Prostate gland (tissue), 2 donors: ENCODE results near the gene ZNF543. TPM values are rescaled to one million over a fixed set of nuclear protein-coding genes. Genes with fewer than 3 reads are reported as not detected.

Source experiments
- DNase-seq: peaks from one replicate; pipeline ENCODE4 v3.0.0-alpha.2; 2019; ENCODE audit warnings: low spot score
- H3K27ac ChIP-seq, 2 donors: fragments of 200-600 bp; sonication (generic); 2 replicates each; pipeline ENCODE4 v1.5.1; 2017 to 2019
- H3K27me3 ChIP-seq: fragments of 200-600 bp; sonication (generic); replicated peaks from 2 replicates; pipeline ENCODE4 v1.5.1; 2019; ENCODE audit not compliant: insufficient read depth
- H3K36me3 ChIP-seq, 2 donors: fragments of 200-600 bp; sonication (generic); 1 replicate in 1 of 2; 2 replicates in 1 of 2; pipeline versions ENCODE4 v1.5.1 to v1.8.1; 2017 to 2019
- H3K4me1 ChIP-seq: fragments of 200-600 bp; sonication (generic); replicated peaks from 2 replicates; pipeline ENCODE4 v1.5.1; 2019
- H3K4me3 ChIP-seq, 2 donors: fragments of 200-600 bp; sonication (generic); 2 replicates each; pipeline ENCODE4 v1.5.1; 2017 to 2019
- H3K9me3 ChIP-seq: fragments of 200-600 bp; sonication (generic); 2 replicates; pipeline ENCODE4 v1.5.1; 2017
- POLR2A ChIP-seq: fragments of 450-650 bp; IDR thresholded peaks from one replicate; pipeline ENCODE4 v1.6.1; 2016; ENCODE audit warnings: antibody characterized with exemption, mild to moderate bottlenecking
- POLR2AphosphoS5 ChIP-seq: sonication (generic); formaldehyde crosslinking; IDR thresholded peaks from one replicate; pipeline ENCODE4 v1.6.1; 2017; ENCODE audit warnings: antibody characterized with exemption
- WGBS: methylation state at CpG from one replicate; pipeline ENCODE4 v1.1.5; 2018; 5-methylcytosine and 5-hydroxymethylcytosine counted together
- intact Hi-C: fragments of 100-400 bp; cut with DNase I; formaldehyde crosslinking; loops from one replicate; pipeline ENCODE4 v1.14.2; 2022
- total RNA-seq, 2 donors: library from RNA; depleted of rRNA; stranded (reverse); fragments of >200 nt; gene quantifications; one replicate each; pipeline ENCODE4 v1.1.0, GENCODE V29; 2016
- TF ChIP-seq, protein P1 (sequence below), 4 experiments: fragments of 200-600 bp in 2 of 4; fragments of 450-650 bp in 2 of 4; sonication (generic) in 2 of 4; IDR thresholded peaks; 1 replicate in 3 of 4; 2 replicates in 1 of 4; pipeline ENCODE4 v1.5.1; 2016 to 2019; ENCODE audit warnings: antibody characterized with exemption in 4 of 4, mild to moderate bottlenecking in 2 of 4, moderate library complexity in 2 of 4

The ZNF543 gene
- total RNA-seq, 2 donors from 2014 or later, result 10.8 to 15.3 TPM

- TF ChIP-seq, protein P1, sequence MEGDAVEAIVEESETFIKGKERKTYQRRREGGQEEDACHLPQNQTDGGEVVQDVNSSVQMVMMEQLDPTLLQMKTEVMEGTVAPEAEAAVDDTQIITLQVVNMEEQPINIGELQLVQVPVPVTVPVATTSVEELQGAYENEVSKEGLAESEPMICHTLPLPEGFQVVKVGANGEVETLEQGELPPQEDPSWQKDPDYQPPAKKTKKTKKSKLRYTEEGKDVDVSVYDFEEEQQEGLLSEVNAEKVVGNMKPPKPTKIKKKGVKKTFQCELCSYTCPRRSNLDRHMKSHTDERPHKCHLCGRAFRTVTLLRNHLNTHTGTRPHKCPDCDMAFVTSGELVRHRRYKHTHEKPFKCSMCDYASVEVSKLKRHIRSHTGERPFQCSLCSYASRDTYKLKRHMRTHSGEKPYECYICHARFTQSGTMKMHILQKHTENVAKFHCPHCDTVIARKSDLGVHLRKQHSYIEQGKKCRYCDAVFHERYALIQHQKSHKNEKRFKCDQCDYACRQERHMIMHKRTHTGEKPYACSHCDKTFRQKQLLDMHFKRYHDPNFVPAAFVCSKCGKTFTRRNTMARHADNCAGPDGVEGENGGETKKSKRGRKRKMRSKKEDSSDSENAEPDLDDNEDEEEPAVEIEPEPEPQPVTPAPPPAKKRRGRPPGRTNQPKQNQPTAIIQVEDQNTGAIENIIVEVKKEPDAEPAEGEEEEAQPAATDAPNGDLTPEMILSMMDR (IDR thresholded peaks at IDR 0.05), result no peak
- no peak for TF ChIP-seq POLR2A
- TF ChIP-seq POLR2AphosphoS5, result no peak
- Histone ChIP-seq H3K27me3 (no peaks in the 10 kb centered on the region), H3K27ac (no peak overlapping the region), H3K4me3 (no peak overlapping the region), H3K36me3 (peaks cover 0 to under 1% of the 10 kb centered on the region in 2 donors), H3K9me3 (no peaks in the 10 kb centered on the region), H3K4me1 (no peaks in the 10 kb centered on the region)
- DNase-seq, result no peak
- 48% methylated on average over 4 of the region's 4 CpGs for WGBS
- intact Hi-C loops, result no loop called here
Measured at GRCh38 chr19:57334191-57334590, 13.9 kb downstream of the ZNF543 start.

- Histone ChIP-seq H3K9me3 (no peaks in the 10 kb centered on the region), H3K27ac (no peak overlapping the region), H3K4me1 (no peaks in the 10 kb centered on the region), H3K4me3 (no peak overlapping the region), H3K36me3 (no peaks in the 10 kb centered on the region), H3K27me3 (no peaks in the 10 kb centered on the region)
- TF ChIP-seq, protein P1 (IDR thresholded peaks at IDR 0.05), result no peak
- TF ChIP-seq POLR2AphosphoS5, result no peak
- no peak for TF ChIP-seq POLR2A
- no peak for DNase-seq
- 60% methylated on average over 3 of the region's 3 CpGs for WGBS
- intact Hi-C loops, result no loop called here
Measured at GRCh38 chr19:57338877-57339276, 18.6 kb downstream of the ZNF543 start.

GRCh38 chr19:57342582-57342981 lies 22.3 kb downstream of the ZNF543 start:
- no peak overlapping the region for H3K27ac ChIP-seq
- no peak for TF ChIP-seq POLR2AphosphoS5
- TF ChIP-seq POLR2A, result no peak
- TF ChIP-seq, protein P1 (IDR thresholded peaks at IDR 0.05), result no peak
- no peak for DNase-seq
- H3K36me3 ChIP-seq, result no peaks in the 10 kb centered on the region
- H3K4me1 ChIP-seq, result no peaks in the 10 kb centered on the region
- no peak overlapping the region for H3K4me3 ChIP-seq
- WGBS, result 81% methylated on average over 6 of the region's 6 CpGs
- no peaks in the 10 kb centered on the region for H3K9me3 ChIP-seq
- intact Hi-C loops, result no loop called here
- H3K27me3 ChIP-seq, result no peaks in the 10 kb centered on the region

GRCh38 chr19:57348136-57348535 lies 27.9 kb downstream of the ZNF543 start:
- DNase-seq, result no peak
- TF ChIP-seq POLR2A (no peak), POLR2AphosphoS5 (no peak)
- TF ChIP-seq, protein P1 (IDR thresholded peaks at IDR 0.05), result no peak
- H3K27ac ChIP-seq, result no peak overlapping the region
- H3K36me3 ChIP-seq, result no peaks in the 10 kb centered on the region
- intact Hi-C loops, result no loop called here
- H3K4me1 ChIP-seq, result peaks cover 2% of the 10 kb centered on the region
- H3K9me3 ChIP-seq, result no peaks in the 10 kb centered on the region
- no peak overlapping the region for H3K4me3 ChIP-seq
- WGBS, result 69% methylated on average over 3 of the region's 3 CpGs
- no peaks in the 10 kb centered on the region for H3K27me3 ChIP-seq

GRCh38 chr19:57350877-57351805 lies 30.9 kb downstream of the ZNF543 start, which contains the start of gene ZNF304:
TSS of gene ZNF304 (plus strand) at chr19:57351271. CDS start at chr19:57351665, 394 bp downstream.
- H3K36me3 ChIP-seq, result peaks cover 0 to 23% of the 10 kb centered on the region in 2 donors
- WGBS, result under 1% methylated on average over 49 of the region's 57 CpGs
- TF ChIP-seq POLR2AphosphoS5, result peak; percentile 97
- TF ChIP-seq, protein P1 (IDR thresholded peaks at IDR 0.05), result no peak
- no peak for TF ChIP-seq POLR2A
- H3K4me3 ChIP-seq, result peak within 1 kb of the TSS; percentile 87 to 88
- peak; percentile 94 for DNase-seq
- intact Hi-C loops, result no loop called here
- no peaks in the 10 kb centered on the region for H3K9me3 ChIP-seq
- peak within 1 kb of the TSS; percentile 78 to 82 for H3K27ac ChIP-seq
- H3K4me1 ChIP-seq, result peaks cover 2% of the 10 kb centered on the region
- H3K27me3 ChIP-seq, result no peaks in the 10 kb centered on the region
